ENCODE data around the gene GUCD1.
"Not testable (repeated sequence)": the region's sequence is repeated elsewhere in the genome, so short reads cannot be mapped to it uniquely, and the experiment has no call there.

Gene GUCD1

GRCh38 chr22:24599514-24599913 lies 44.6 kb upstream of the GUCD1 start:
- no peak overlapping the region for H3K9ac ChIP-seq
- no peak overlapping the region for H3K27ac ChIP-seq
- H3K4me2 ChIP-seq (ENCODE audit: low read length), result no peak overlapping the region
- no peaks in the 10 kb centered on the region for H3K27me3 ChIP-seq (ENCODE audit: control insufficient read depth, insufficient read depth, low read length)
- no peaks in the 10 kb centered on the region for H3K79me2 ChIP-seq
- no peaks in the 10 kb centered on the region for H3K9me3 ChIP-seq (ENCODE audit: control insufficient read depth, low read length)
- H3K4me1 ChIP-seq, result no peaks in the 10 kb centered on the region
- H3K4me3 ChIP-seq (ENCODE audit: low read depth, low read length), result no peak overlapping the region
- no peak for TF ChIP-seq CTCF (IDR thresholded peaks at IDR 0.05)
- H3K36me3 ChIP-seq (ENCODE audit: control insufficient read depth, insufficient read depth, low read length), result no peaks in the 10 kb centered on the region
- no peak overlapping the region for H2AFZ ChIP-seq

- not testable (repeated sequence) for H3K9me3 ChIP-seq (ENCODE audit: control insufficient read depth, low read length); H3K4me2 ChIP-seq (ENCODE audit: low read length); H3K36me3 ChIP-seq (ENCODE audit: control insufficient read depth, insufficient read depth, low read length); H2AFZ ChIP-seq; H3K27ac ChIP-seq; H3K4me1 ChIP-seq; H3K4me3 ChIP-seq (ENCODE audit: low read depth, low read length); H3K79me2 ChIP-seq; H3K27me3 ChIP-seq (ENCODE audit: control insufficient read depth, insufficient read depth, low read length); H3K9ac ChIP-seq
These were observed 42.1 kb upstream of the GUCD1 start for GRCh38 chr22:24597076-24597475.

- Histone ChIP-seq H3K9me3 (ENCODE audit: control insufficient read depth, low read length) (no peaks in the 10 kb centered on the region), H3K79me2 (no peaks in the 10 kb centered on the region), H3K4me3 (ENCODE audit: low read depth, low read length) (no peak overlapping the region), H3K4me2 (ENCODE audit: low read length) (no peak overlapping the region), H2AFZ (no peak overlapping the region), H3K27me3 (ENCODE audit: control insufficient read depth, insufficient read depth, low read length) (no peaks in the 10 kb centered on the region), H3K36me3 (ENCODE audit: control insufficient read depth, insufficient read depth, low read length) (no peaks in the 10 kb centered on the region), H3K4me1 (no peaks in the 10 kb centered on the region), H3K27ac (no peak overlapping the region), H3K9ac (no peak overlapping the region)
- no peak for TF ChIP-seq CTCF (IDR thresholded peaks at IDR 0.05)
These were observed 40.9 kb upstream of the GUCD1 start for GRCh38 chr22:24595863-24596262.

GRCh38 chr22:24595228-24595627 lies 40.3 kb upstream of the GUCD1 start:
- H3K27me3 ChIP-seq (ENCODE audit: control insufficient read depth, insufficient read depth, low read length), result no peaks in the 10 kb centered on the region
- H3K4me2 ChIP-seq (ENCODE audit: low read length), result no peak overlapping the region
- TF ChIP-seq CTCF (IDR thresholded peaks at IDR 0.05), result no peak
- H3K36me3 ChIP-seq (ENCODE audit: control insufficient read depth, insufficient read depth, low read length), result no peaks in the 10 kb centered on the region
- no peak overlapping the region for H3K27ac ChIP-seq
- H3K79me2 ChIP-seq, result no peaks in the 10 kb centered on the region
- no peak overlapping the region for H3K4me3 ChIP-seq (ENCODE audit: low read depth, low read length)
- no peak overlapping the region for H2AFZ ChIP-seq
- no peaks in the 10 kb centered on the region for H3K4me1 ChIP-seq
- H3K9me3 ChIP-seq (ENCODE audit: control insufficient read depth, low read length), result no peaks in the 10 kb centered on the region
- H3K9ac ChIP-seq, result no peak overlapping the region

GRCh38 chr22:24594569-24595120 lies 39.7 kb upstream of the GUCD1 start:
- Histone ChIP-seq H3K27me3 (ENCODE audit: control insufficient read depth, insufficient read depth, low read length) (no peaks in the 10 kb centered on the region), H3K4me1 (no peaks in the 10 kb centered on the region), H3K4me2 (ENCODE audit: low read length) (no peak overlapping the region), H3K4me3 (ENCODE audit: low read depth, low read length) (no peak overlapping the region), H2AFZ (no peak overlapping the region), H3K9ac (no peak overlapping the region), H3K36me3 (ENCODE audit: control insufficient read depth, insufficient read depth, low read length) (no peaks in the 10 kb centered on the region), H3K9me3 (ENCODE audit: control insufficient read depth, low read length) (no peaks in the 10 kb centered on the region), H3K79me2 (no peaks in the 10 kb centered on the region), H3K27ac (no peak overlapping the region)
- TF ChIP-seq CTCF (IDR thresholded peaks at IDR 0.05), result no peak

Data from parathyroid adenoma (tissue), 2 donors.